DND-41 (cell line): ENCODE data around the gene NEMF.
"Not testable (repeated sequence)": the region's sequence is repeated elsewhere in the genome, so short reads cannot be mapped to it uniquely, and the experiment has no call there.

ENCODE experiments used
- ATAC-seq: fragments of 200-7000 bp; cut with Tn5 transposase; 3 replicates; pipeline ENCODE4 v1.9.1; 2021; ENCODE audit warnings: low read depth; ENCODE audit not compliant: insufficient read depth
- DNase-seq: peaks from one replicate; pipeline ENCODE4 v3.0.0-alpha.2; 2020
- H2AFZ ChIP-seq: 2 replicates; pipeline ENCODE4 v1.6.0; 2012; ENCODE audit warnings: low read depth, low read length
- H3K27ac ChIP-seq: 2 replicates; pipeline ENCODE4 v1.5.1; 2012; ENCODE audit warnings: low read length, inconsistent platforms
- H3K27me3 ChIP-seq: fragments of 200-600 bp; sonication (generic); 2 replicates; pipeline ENCODE4 v1.6.0; 2012; ENCODE audit warnings: low read length, mild to moderate bottlenecking, inconsistent platforms; ENCODE audit not compliant: insufficient read depth, poor library complexity
- H3K36me3 ChIP-seq: 2 replicates; pipeline ENCODE4 v1.5.1; 2012; ENCODE audit warnings: low read length, inconsistent platforms; ENCODE audit not compliant: insufficient read depth
- H3K4me1 ChIP-seq: 2 replicates; pipeline ENCODE4 v1.5.1; 2012; ENCODE audit warnings: mild to moderate bottlenecking, low read length; ENCODE audit not compliant: insufficient read depth
- H3K4me2 ChIP-seq: 2 replicates; pipeline ENCODE4 v1.6.0; 2012; ENCODE audit warnings: mild to moderate bottlenecking, moderate library complexity, low read length, inconsistent platforms; ENCODE audit not compliant: insufficient read depth
- H3K4me3 ChIP-seq, 2 experiments: fragments of 200-600 bp in 1 of 2; shearing (Covaris generic) in 1 of 2; 2 replicates each; pipeline ENCODE4 v1.5.1; 2012 to 2016; ENCODE audit warnings: inconsistent platforms in 2 of 2, low read length in 2 of 2, mild to moderate bottlenecking in 2 of 2, low read depth in 1 of 2, moderate library complexity in 1 of 2
- H3K79me2 ChIP-seq: 2 replicates; pipeline ENCODE4 v1.6.0; 2012; ENCODE audit warnings: low read length, inconsistent platforms; ENCODE audit not compliant: insufficient read depth
- H3K9ac ChIP-seq: 2 replicates; pipeline ENCODE4 v1.6.0; 2012; ENCODE audit warnings: low read depth, mild to moderate bottlenecking, inconsistent platforms, low read length, moderate library complexity
- H3K9me3 ChIP-seq: 2 replicates; pipeline ENCODE4 v1.5.1; 2012; ENCODE audit warnings: low read length, moderate library complexity, mild to moderate bottlenecking, inconsistent platforms; ENCODE audit not compliant: insufficient read depth, severe bottlenecking
- H4K20me1 ChIP-seq: 2 replicates; pipeline ENCODE4 v1.6.0; 2012; ENCODE audit warnings: low read length; ENCODE audit not compliant: insufficient read depth
- EZH2 ChIP-seq: IDR thresholded peaks from 3 replicates; pipeline ENCODE4 v1.6.1; 2012; ENCODE audit warnings: borderline replicate concordance, low read depth, mild to moderate bottlenecking, moderate library complexity, low read length, inconsistent platforms; ENCODE audit not compliant: severe bottlenecking
- TF ChIP-seq, protein P1 (sequence below): IDR thresholded peaks from 2 replicates; pipeline ENCODE4 v1.5.1; 2012; ENCODE audit warnings: borderline replicate concordance, low read length, moderate library complexity, mild to moderate bottlenecking; ENCODE audit not compliant: poor library complexity, severe bottlenecking; ENCODE audit errors: extremely low read depth

NEMF gene

DNA sequence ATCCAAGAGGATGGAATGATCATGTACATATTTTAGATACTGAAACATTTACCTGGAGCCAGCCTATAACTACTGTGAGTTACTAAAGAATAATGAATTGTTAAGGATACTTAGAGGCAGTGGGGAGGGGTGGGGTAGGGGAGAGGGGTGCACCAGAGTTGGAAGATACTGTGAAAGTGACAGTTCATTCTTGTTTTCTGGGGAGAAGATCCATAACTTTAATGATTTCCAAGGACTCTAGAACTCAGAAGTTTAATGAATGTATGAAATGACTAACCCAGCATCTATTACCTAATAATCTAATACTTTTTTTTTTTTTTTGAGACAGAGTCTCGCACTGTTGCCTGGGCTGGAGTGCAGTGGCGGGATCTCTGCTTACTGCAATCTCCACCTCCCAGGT lies 74.2 kb downstream of the NEMF start:
- H3K27me3 ChIP-seq, result no peaks in the 10 kb centered on the region
- H4K20me1 ChIP-seq, result no peaks in the 10 kb centered on the region
- peaks cover 88% of the 10 kb centered on the region for H3K36me3 ChIP-seq
- H3K27ac ChIP-seq, result no peak overlapping the region
- TF ChIP-seq EZH2, result no peak
- TF ChIP-seq, protein P1, sequence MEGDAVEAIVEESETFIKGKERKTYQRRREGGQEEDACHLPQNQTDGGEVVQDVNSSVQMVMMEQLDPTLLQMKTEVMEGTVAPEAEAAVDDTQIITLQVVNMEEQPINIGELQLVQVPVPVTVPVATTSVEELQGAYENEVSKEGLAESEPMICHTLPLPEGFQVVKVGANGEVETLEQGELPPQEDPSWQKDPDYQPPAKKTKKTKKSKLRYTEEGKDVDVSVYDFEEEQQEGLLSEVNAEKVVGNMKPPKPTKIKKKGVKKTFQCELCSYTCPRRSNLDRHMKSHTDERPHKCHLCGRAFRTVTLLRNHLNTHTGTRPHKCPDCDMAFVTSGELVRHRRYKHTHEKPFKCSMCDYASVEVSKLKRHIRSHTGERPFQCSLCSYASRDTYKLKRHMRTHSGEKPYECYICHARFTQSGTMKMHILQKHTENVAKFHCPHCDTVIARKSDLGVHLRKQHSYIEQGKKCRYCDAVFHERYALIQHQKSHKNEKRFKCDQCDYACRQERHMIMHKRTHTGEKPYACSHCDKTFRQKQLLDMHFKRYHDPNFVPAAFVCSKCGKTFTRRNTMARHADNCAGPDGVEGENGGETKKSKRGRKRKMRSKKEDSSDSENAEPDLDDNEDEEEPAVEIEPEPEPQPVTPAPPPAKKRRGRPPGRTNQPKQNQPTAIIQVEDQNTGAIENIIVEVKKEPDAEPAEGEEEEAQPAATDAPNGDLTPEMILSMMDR, result no peak
- DNase-seq (no peak), ATAC-seq (no peak)
- no peak overlapping the region for H3K4me2 ChIP-seq
- H3K79me2 ChIP-seq, result 0 out of 2 replicates have a peak, but pooled peaks cover 4% of the 10 kb centered on the region
- no peaks in the 10 kb centered on the region for H3K9me3 ChIP-seq
- no peak overlapping the region for H2AFZ ChIP-seq
- H3K4me1 ChIP-seq, result no peaks in the 10 kb centered on the region
- H3K4me3 ChIP-seq, result no peak overlapping the region
- no peak overlapping the region for H3K9ac ChIP-seq

DNA sequence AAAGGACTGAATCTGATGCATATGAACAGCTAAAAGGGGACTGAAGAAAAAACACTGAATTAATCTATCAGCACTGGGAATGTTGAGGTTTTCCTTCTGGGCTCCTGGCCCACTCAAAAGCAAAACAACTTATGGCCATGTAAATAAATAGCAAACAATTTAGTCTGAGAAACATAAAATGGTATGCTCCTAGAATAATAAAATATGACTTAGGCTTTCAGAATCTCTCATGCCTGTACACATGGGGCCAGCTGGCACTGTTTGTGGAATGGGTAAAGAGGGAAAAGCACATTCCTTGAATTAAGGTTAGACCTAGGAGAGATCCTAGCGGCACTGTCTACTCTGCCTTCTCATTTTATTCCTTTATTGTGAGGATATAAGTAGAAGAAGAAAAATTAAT lies 78.5 kb downstream of the NEMF start:
- Histone ChIP-seq H3K36me3 (peaks cover 57% of the 10 kb centered on the region), H3K27me3 (no peaks in the 10 kb centered on the region), H3K79me2 (peaks cover 34% of the 10 kb centered on the region), H3K4me2 (no peak overlapping the region), H4K20me1 (peaks cover 2% of the 10 kb centered on the region; the same call in 1 of the 2 replicates), H3K4me3 (no peak overlapping the region), H3K9me3 (no peaks in the 10 kb centered on the region), H3K4me1 (peaks cover 19% of the 10 kb centered on the region), H3K9ac (no peak overlapping the region), H2AFZ (no peak overlapping the region), H3K27ac (no peak overlapping the region)
- DNase-seq (no peak), ATAC-seq (no peak)
- TF ChIP-seq, protein P1, result no peak
- no peak for TF ChIP-seq EZH2

DNA sequence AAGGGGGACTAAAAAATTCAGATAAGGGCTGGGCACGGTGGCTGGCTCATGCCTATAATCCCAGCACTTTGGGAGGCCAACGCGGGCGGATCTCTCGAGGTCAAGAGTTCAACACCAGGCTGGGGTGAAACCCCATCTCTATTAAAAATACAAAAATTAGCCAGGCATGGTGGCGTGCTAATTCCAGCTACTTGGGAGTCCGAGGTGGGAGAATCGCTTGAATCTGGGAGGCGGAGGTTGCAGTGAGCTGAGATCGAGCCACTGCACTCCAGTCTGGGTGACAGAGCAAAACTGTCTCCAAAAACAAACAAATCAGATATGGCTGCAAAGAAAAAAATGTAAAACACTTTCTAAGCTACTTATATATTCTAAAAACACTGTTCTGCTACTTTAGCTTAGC lies 80.9 kb downstream of the NEMF start:
- not testable (repeated sequence) for H4K20me1 ChIP-seq, H3K4me2 ChIP-seq, H3K4me3 ChIP-seq, H3K27ac ChIP-seq, H2AFZ ChIP-seq, ATAC-seq, DNase-seq, H3K9ac ChIP-seq, H3K9me3 ChIP-seq, H3K27me3 ChIP-seq
- peaks cover 46% of the 10 kb centered on the region for H3K79me2 ChIP-seq
- peaks cover 40% of the 10 kb centered on the region for H3K36me3 ChIP-seq
- H3K4me1 ChIP-seq, result peaks cover 30% of the 10 kb centered on the region

DNA sequence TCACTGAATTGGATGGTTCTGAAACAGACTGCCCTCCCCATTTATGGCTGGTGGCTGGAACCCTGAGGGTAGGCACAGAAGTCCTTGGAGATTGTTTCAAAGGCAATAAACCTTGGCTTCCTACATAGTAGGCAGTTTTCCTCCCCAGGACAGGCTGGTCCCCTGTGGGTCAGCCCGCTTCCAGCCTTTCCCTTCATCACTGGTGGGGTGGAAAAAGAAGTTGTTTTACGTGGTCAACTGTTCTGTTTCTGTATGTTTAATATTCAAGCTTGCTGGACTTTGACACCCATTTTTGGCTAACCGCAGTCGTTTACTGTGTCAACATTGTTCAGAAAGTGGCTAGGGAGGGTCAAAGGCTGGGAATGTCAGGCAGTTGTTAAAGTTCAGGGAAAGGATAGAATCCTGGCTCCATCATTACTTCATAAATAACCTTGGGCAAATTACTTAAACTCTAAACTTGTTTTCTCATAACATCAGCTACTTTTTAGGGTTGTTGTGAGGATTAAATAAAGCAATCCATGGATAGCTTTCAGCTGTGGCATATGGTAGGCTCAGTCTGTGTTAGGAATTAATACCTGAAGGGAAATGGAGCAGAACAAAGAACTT lies 82.3 kb downstream of the NEMF start:
- H3K27ac ChIP-seq, result no peak overlapping the region
- ATAC-seq (no peak), DNase-seq (no peak)
- TF ChIP-seq EZH2, result no peak
- TF ChIP-seq, protein P1, result no peak
- no peaks in the 10 kb centered on the region for H3K9me3 ChIP-seq
- peak overlapping the region; percentile 100; the same call in 1 of the 2 replicates for H3K9ac ChIP-seq
- peaks cover 30% of the 10 kb centered on the region for H3K36me3 ChIP-seq
- peaks cover 42% of the 10 kb centered on the region for H3K79me2 ChIP-seq
- H3K27me3 ChIP-seq, result no peaks in the 10 kb centered on the region
- peaks cover 35% of the 10 kb centered on the region for H3K4me1 ChIP-seq
- peak overlapping the region in 1 of 2 experiments; percentile 4; a peak in 1 of 4 replicates for H3K4me3 ChIP-seq
- H2AFZ ChIP-seq, result no peak overlapping the region
- peaks cover 7% of the 10 kb centered on the region; the same call in 1 of the 2 replicates for H4K20me1 ChIP-seq
- H3K4me2 ChIP-seq, result peak overlapping the region; percentile 89
